PC-9 (cell line): ENCODE measurements around the gene OSER1.

ENCODE experiments used
- EZH2 ChIP-seq: fragments of 200-600 bp; sonication (generic); IDR thresholded peaks from 2 replicates; pipeline ENCODE4 v1.8.0; 2017; ENCODE audit warnings: antibody characterized with exemption, low read depth
- TF ChIP-seq, protein P1 (sequence below): fragments of 200-600 bp; sonication (generic); conservative IDR thresholded peaks from 2 replicates; pipeline ENCODE4 v1.6.1; 2017; ENCODE audit warnings: mixed run types, antibody characterized with exemption, mild to moderate bottlenecking, moderate library complexity

- TF ChIP-seq EZH2, result no peak
- TF ChIP-seq, protein P1, sequence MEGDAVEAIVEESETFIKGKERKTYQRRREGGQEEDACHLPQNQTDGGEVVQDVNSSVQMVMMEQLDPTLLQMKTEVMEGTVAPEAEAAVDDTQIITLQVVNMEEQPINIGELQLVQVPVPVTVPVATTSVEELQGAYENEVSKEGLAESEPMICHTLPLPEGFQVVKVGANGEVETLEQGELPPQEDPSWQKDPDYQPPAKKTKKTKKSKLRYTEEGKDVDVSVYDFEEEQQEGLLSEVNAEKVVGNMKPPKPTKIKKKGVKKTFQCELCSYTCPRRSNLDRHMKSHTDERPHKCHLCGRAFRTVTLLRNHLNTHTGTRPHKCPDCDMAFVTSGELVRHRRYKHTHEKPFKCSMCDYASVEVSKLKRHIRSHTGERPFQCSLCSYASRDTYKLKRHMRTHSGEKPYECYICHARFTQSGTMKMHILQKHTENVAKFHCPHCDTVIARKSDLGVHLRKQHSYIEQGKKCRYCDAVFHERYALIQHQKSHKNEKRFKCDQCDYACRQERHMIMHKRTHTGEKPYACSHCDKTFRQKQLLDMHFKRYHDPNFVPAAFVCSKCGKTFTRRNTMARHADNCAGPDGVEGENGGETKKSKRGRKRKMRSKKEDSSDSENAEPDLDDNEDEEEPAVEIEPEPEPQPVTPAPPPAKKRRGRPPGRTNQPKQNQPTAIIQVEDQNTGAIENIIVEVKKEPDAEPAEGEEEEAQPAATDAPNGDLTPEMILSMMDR, result no peak
Observed at GRCh38 chr20:44228465-44229258, 18.1 kb upstream of the OSER1 start.
